GM12801 (cell line): ENCODE data around the gene USP8.

Experiments used
- TF ChIP-seq, protein P1 (sequence below): IDR thresholded peaks from one replicate; pipeline ENCODE4 v1.5.1; 2011; ENCODE audit warnings: control low read depth; ENCODE audit not compliant: insufficient read length; ENCODE audit errors: extremely low read depth

The USP8 gene

DNA sequence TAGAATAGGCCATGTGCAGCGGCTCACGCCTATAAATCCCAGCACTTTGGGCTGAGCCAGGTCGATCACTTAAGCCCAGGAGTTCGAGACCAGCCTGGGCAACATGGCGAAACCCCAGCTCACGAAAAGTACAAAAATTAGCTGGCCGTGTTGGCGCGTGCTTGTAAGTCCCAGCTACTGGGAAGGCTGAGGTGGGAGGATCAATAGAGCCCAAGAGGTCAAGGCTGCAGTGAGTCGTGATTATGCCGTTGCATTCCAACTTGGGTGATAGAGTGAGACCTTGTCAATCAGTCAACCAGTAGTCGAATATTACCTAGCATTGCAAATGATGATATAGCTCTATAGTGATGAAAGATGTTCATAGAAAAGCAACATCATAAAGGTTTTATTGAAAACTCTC lies 51.9 kb downstream of the USP8 start:
- TF ChIP-seq, protein P1, sequence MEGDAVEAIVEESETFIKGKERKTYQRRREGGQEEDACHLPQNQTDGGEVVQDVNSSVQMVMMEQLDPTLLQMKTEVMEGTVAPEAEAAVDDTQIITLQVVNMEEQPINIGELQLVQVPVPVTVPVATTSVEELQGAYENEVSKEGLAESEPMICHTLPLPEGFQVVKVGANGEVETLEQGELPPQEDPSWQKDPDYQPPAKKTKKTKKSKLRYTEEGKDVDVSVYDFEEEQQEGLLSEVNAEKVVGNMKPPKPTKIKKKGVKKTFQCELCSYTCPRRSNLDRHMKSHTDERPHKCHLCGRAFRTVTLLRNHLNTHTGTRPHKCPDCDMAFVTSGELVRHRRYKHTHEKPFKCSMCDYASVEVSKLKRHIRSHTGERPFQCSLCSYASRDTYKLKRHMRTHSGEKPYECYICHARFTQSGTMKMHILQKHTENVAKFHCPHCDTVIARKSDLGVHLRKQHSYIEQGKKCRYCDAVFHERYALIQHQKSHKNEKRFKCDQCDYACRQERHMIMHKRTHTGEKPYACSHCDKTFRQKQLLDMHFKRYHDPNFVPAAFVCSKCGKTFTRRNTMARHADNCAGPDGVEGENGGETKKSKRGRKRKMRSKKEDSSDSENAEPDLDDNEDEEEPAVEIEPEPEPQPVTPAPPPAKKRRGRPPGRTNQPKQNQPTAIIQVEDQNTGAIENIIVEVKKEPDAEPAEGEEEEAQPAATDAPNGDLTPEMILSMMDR: no peak

DNA sequence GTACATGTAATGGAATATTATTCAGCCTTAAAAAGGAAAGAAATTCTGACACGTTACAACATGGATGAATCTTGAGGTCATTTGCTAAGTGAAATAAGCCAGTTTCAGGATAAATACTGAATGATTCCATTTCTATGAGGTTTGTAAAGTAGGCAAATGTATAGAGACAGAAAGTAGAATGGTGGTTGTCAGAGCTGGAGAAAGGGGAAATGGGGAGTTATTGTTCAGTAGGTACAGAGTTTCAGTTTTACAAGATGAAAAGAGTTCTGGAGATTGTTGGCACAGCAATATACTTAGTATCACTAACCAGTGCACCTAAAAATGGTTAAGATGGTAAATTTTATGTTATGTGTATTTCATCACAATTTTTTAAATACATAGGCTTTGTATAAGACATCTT lies 60.6 kb downstream of the USP8 start:
- TF ChIP-seq, protein P1: no peak

DNA sequence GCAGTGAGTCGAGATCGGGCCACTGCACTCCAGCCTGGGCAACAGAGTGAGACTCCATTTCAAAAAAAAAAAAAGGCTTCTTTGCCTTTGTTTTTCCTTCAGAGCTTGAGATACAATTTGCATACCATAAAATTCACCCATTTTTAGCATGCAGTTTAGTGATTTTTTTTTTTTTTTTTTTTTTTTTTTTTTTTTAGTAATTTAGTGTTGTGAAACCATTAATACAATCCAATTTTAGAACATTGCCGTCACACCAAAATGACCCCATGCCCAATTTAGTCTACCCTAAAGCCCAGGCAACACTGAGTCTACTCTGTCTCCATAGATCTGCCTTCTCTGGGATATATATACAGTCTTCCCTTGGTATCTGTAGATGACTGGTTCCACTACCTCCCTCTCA lies 61.2 kb downstream of the USP8 start:
- TF ChIP-seq, protein P1: no peak

DNA sequence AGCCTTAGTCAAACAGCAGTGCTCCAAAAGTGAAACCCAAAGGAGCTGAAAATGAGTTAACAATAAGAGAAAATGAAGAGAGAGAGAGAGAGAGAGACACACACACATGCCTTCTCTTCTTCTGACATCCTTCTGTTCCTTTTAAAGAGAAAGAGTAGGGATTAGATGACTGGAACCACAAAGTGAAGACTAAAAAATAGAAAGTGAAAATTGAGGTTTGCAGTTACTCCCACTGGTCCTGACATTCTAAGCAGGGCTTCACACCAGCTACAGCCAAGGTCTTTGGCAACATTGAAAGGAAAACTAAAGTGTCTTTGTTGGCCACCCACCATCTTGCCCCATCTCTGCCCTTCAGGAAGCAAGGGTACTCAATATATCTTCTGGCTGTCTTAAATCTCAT lies 63.1 kb downstream of the USP8 start:
- TF ChIP-seq, protein P1: no peak

DNA sequence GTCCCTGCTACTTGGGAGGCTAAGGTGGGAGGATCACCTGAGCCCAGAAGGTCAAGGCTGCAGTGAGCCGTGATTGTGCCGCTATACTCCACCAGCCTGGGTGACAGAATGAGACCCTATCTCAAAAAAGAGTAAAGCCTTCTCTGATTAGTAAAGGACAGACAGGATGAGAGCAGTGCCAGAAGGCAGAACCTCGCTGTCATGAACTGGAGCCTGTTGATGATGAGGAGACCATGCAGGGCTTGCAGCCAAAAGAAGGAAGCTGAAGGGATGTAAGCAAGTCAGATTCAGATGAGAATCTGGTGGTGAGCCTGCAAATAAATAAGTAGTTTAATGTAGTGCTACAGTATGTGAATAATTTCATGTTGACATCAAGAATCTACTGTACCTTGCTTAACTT lies 69.4 kb downstream of the USP8 start:
- TF ChIP-seq, protein P1: no peak

DNA sequence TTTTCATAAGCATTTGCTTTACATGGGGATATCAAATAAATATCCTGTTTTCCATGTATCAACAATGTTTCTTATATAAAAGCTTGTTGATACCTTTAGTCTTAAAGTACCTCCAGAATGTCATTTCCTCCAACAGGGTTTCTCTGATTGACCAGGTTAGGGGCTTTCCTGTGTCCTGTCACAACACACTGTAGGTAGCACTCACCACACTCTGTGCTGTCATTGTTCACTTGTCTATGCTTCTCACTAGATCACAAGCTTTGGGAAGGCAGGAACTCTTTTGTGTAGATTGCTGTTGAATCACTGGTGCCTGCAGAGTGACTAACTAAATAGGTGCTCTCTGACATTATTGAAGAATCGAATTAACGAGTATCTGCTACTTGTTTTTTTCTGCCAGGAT lies 72.5 kb downstream of the USP8 start:
- TF ChIP-seq, protein P1: no peak

DNA sequence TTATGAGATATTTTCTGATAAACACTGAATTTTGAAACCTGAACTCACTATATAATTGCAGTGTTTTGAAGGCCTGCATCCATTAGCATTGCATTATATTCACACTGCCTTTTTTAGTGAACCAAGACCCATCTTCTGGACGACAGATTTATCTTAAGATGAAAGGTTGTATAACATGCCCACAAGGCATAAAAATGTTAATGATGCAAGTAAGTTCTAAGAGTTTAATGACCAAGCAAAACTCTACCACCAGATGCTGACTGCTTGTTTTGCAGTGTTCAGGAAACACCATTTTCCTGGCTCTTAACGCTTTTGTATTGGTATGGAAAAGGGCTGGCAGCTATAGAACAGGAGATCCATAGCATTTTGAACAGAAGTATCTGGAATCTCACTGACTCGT lies 76.1 kb downstream of the USP8 start:
- TF ChIP-seq, protein P1: no peak

DNA sequence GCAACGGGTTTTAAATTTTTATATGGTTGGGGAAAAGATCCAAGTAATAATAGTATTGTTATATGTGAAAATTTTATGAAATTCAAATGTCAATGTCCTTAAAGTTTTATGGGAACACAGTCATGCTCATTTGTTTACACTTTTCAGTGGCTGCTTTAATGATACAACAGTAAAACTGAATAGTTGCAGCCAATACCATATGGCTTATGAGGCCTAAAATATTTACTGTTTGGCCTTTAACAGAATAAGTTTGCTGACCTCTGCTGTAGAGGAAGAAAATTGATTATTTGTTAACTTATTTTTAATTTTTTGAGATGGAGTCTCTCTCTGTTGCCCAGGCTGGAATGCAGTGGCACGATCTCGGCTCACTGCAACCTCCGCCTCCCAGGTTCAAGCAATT lies 77.6 kb downstream of the USP8 start:
- TF ChIP-seq, protein P1: no peak
